SJSA1 (cell line): ENCODE results near the gene FAM174A. TPM values are rescaled to one million over a fixed set of nuclear protein-coding genes. Genes with fewer than 3 reads are reported as not detected.
"Not testable (repeated sequence)": the region's sequence is repeated elsewhere in the genome, so short reads cannot be mapped to it uniquely, and the experiment has no call there.

Experiments
- DNase-seq, 2 experiments: peaks; one replicate each; pipeline ENCODE4 v3.0.0-alpha.2; 2015 to 2020; ENCODE audit warnings: low spot score in 2 of 2, low read depth in 1 of 2
- H3K27ac ChIP-seq: fragments of 250-450 bp; sonication (Bioruptor Pico); 2 replicates; pipeline ENCODE4 v1.5.1; 2020; ENCODE audit warnings: mild to moderate bottlenecking, moderate library complexity
- H3K27me3 ChIP-seq: fragments of 250-450 bp; sonication (Bioruptor Pico); replicated peaks from 2 replicates; pipeline ENCODE4 v1.5.1; 2020; ENCODE audit warnings: mild to moderate bottlenecking, moderate library complexity
- H3K36me3 ChIP-seq: fragments of 250-450 bp; sonication (Bioruptor Pico); 2 replicates; pipeline ENCODE4 v1.5.1; 2020; ENCODE audit warnings: mild to moderate bottlenecking
- H3K4me1 ChIP-seq: fragments of 250-450 bp; sonication (Bioruptor Pico); replicated peaks from 2 replicates; pipeline ENCODE4 v1.6.1; 2021; ENCODE audit warnings: mild to moderate bottlenecking
- H3K4me3 ChIP-seq: fragments of 250-450 bp; sonication (Bioruptor Pico); 2 replicates; pipeline ENCODE4 v1.5.1; 2020; ENCODE audit warnings: mild to moderate bottlenecking
- H3K9me3 ChIP-seq: fragments of 250-450 bp; sonication (Bioruptor Pico); replicated peaks from 2 replicates; pipeline ENCODE4 v1.5.1; 2020; ENCODE audit warnings: mild to moderate bottlenecking
- total RNA-seq: library from RNA; depleted of rRNA; stranded (reverse); fragments of >200 nt; shearing (Covaris generic); gene quantifications from 2 replicates; pipeline ENCODE4 v1.2.3, GENCODE V29; 2014

The FAM174A gene
- total RNA-seq, 1 experiment from 2014 or later = 31.2 TPM

DNA sequence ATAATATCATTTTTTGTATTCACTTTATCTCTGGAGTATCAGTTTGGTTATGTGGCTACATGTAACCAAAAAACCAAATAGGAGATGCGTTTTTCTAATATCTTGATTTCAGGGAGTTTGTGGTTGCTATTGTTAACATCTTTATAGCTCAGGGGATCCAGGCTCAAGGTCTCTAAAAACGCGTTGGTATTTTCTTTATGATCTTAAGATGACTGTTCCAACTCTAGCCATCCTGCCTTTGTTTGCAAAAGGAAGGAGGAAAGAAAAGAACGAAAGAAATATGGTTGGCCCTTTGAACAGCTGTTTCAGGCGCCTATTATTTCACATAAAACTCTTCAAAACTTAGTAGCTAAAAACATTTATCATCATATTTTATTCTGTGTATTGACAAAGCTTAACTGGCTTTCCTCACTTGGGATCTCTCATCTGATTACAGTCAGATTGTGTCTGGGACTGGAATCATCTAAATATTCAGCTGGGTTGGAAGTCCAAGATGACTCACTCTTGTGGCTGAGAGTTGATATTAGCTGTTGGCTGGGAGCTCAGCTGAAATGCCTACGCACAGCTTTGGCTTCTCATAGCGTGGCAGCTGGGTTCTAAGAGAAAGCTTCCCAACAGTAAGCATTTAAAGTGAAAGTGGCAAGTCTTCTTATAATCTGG, 60.1 kb downstream of the FAM174A start:
- peak overlapping the region; percentile 21 for H3K27ac ChIP-seq
- H3K4me3 ChIP-seq = no peak overlapping the region

DNA sequence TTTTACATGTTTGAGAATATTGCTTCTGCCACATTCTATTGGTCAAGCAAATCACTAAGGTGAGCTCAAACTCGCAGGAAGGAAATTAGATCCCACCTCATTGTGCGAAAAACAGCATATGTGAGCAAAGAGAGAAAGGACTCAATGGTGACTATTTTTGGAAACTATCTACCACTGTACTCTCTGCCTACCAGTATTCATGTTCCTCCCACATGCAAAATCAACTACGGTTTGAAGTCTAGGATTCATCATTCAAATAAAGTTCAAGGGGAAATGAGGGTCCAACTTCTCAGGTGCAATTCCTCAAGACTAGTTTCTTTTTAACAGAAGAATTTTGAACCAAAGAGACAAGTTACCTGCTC, 60.6 kb downstream of the FAM174A start:
- no peak overlapping the region for H3K4me3 ChIP-seq
- no peaks in the 10 kb centered on the region for H3K27me3 ChIP-seq
- H3K27ac ChIP-seq = peak overlapping the region; percentile 21
- H3K4me1 ChIP-seq = peaks cover 5% of the 10 kb centered on the region
- H3K36me3 ChIP-seq = no peaks in the 10 kb centered on the region
- H3K9me3 ChIP-seq = no peaks in the 10 kb centered on the region
- no peak for DNase-seq

More for the DNA sequence above, 60.1 kb downstream of the FAM174A start:
- H3K36me3 ChIP-seq = no peaks in the 10 kb centered on the region
- H3K4me1 ChIP-seq = peaks cover 5% of the 10 kb centered on the region
- peak; percentile 76 to 80 for DNase-seq
- no peaks in the 10 kb centered on the region for H3K27me3 ChIP-seq
- H3K9me3 ChIP-seq = no peaks in the 10 kb centered on the region

DNA sequence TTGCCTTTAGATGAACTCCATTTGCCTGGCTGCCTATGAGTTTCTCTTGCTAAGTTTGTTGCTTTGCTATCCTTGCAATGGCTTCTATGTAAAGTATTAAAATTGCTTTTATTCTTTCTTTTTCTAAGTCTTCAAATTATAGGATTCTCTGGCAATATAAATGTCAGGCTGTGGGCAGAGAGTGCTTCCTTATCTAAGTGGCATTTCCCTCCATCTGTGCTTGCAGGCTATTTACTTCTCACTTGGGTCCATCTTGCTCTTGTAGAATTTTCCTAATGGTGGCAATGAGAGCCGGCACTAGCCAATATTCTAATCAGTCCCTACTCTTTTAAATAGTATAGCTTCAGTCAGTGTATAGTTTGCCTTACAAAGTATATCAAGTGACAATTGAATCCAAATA, 63.3 kb downstream of the FAM174A start:
- Histone ChIP-seq H3K27ac (no peak overlapping the region), H3K27me3 (no peaks in the 10 kb centered on the region), H3K4me3 (no peak overlapping the region), H3K36me3 (no peaks in the 10 kb centered on the region), H3K9me3 (no peaks in the 10 kb centered on the region), H3K4me1 (peaks cover 5% of the 10 kb centered on the region)
- no peak for DNase-seq

DNA sequence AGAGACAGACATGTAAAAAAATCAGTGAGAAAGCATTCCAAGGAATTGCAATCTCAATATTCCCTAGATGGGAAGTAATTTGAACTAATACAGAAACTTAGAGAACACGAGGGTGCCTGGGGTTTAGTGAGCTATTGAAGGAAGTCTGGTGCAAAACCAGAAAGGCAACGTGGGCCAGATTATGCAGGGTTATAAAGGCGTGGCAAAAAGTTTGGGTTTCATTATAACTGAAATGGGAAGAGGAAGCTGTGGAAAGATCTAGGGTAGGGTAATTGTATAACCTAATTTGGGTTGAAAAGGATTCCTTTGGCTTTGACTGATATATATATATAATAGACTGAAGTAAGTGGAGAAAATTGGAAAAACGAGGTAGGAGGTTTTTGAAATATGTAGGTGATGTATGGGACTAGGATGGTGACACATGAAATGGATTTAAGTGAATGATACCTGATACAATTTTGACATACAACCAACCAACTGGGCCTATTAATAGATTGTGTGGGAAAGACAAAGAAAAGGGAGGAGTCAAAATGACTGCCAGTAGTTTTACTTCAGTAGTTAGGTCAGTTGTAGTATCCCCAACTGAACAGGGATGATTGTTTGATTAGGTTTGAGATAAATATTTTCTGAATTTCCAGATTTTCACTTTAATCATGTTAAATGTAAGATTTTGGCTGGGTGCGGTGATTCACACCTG, 65.3 kb downstream of the FAM174A start:
- H3K4me3 ChIP-seq = no peak overlapping the region
- DNase-seq = no peak
- H3K27ac ChIP-seq = no peak overlapping the region
- no peaks in the 10 kb centered on the region for H3K36me3 ChIP-seq
- H3K4me1 ChIP-seq = peaks cover 5% of the 10 kb centered on the region
- no peaks in the 10 kb centered on the region for H3K9me3 ChIP-seq
- no peaks in the 10 kb centered on the region for H3K27me3 ChIP-seq

DNA sequence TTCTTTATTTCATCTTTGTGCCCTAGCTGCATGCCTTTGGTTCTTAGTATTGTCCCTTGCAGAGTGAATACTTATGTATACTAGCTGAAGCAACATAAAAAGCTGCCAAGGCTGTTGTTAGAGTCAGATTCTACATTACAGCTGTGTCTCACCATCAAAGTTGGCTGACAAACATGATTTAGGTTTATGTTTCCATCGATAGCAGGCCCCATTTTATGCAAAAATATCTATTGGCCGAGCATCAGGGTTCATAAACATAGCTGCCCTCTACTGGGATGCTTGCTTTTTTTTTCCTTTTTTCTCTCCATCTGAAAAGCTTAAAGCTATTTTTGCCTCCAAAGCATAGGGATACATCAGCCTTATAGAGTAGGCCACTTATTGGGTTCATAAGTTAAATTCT, 68.0 kb downstream of the FAM174A start:
- Histone ChIP-seq H3K4me3 (no peak overlapping the region), H3K36me3 (no peaks in the 10 kb centered on the region), H3K27ac (no peak overlapping the region), H3K9me3 (no peaks in the 10 kb centered on the region), H3K4me1 (no peaks in the 10 kb centered on the region), H3K27me3 (no peaks in the 10 kb centered on the region)
- DNase-seq = no peak

DNA sequence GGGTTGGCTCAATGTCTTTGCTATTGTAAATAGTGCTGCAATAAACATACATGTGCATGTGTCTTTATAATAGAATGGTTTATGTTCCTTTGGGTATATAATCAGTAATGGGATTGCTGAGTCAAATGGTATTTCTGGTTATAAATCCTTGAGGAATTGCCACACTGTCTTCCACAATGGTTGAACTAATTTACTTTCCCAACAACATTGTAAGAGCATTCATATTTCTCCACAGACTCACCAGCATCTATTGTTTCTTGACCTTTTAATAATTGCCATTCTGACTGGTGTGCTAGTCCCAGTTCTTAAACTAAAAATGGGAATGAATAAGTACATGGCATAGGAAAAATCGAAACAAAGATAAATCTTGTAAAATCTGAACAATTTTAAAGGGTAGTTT, 68.8 kb downstream of the FAM174A start:
- not testable (repeated sequence) for H3K4me3 ChIP-seq, H3K27me3 ChIP-seq, H3K9me3 ChIP-seq, H3K36me3 ChIP-seq, H3K4me1 ChIP-seq, H3K27ac ChIP-seq, DNase-seq

DNA sequence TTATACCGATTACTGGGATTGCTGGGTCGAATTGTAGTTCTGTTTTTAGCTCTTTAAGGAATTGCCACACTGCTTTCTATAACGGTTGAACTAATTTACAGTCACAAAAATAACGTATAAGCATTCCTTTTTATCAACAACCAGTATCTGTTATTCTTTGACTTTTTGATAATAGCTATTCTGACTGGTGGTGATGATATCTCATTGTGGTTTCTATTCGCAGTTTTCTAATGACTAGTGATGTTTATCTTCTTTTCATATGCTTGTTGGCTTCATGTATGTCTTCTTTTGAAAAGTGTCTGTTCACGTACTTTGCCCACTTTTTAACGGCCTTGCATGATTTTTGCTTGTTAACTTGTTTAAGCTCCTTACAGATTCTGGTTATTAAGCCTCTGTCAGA, 74.4 kb downstream of the FAM174A start:
- Histone ChIP-seq H3K27me3 (no peaks in the 10 kb centered on the region), H3K4me1 (no peaks in the 10 kb centered on the region), H3K36me3 (no peaks in the 10 kb centered on the region), H3K4me3 (no peak overlapping the region), H3K27ac (no peak overlapping the region), H3K9me3 (no peaks in the 10 kb centered on the region)
- no peak for DNase-seq

DNA sequence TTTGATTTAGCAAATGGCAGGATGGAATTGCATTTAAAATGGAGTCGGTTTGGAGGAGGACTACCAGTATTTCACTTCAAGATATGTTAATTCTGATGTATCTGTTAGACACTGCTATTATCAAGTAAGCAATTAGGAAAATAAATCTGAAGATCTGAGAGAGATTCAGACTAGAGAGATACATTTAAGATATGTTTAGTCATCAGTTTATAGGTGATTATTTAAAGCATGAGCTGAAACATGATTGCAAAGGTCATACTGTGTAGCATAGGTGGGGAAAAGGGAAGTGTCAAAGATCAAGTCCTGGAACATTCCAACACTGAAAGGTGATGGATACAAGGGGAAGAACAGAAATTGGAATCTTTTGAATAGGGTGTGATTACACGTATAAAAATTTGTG, 79.1 kb downstream of the FAM174A start:
- no peaks in the 10 kb centered on the region for H3K4me1 ChIP-seq
- H3K27ac ChIP-seq = no peak overlapping the region
- H3K9me3 ChIP-seq = no peaks in the 10 kb centered on the region
- H3K4me3 ChIP-seq = no peak overlapping the region
- no peak for DNase-seq
- no peaks in the 10 kb centered on the region for H3K36me3 ChIP-seq
- no peaks in the 10 kb centered on the region for H3K27me3 ChIP-seq

DNA sequence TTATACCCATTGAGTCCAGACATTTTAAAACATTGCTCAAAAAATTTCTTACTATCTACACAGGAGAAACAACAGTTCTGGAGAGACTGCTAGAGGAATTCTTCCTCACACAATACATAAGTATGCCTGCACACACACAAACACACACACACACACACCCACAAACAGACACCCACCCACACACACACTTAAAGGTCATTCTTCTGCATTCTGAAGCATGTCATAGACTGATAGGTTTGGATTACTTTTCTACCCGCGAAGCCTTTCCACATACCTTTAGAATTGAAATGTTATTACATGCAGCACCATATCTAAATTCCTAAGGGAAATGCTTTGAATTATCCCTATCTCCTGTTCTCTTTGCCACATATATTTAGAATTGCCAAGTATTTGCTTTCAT, 80.2 kb downstream of the FAM174A start:
- H3K9me3 ChIP-seq = no peaks in the 10 kb centered on the region
- DNase-seq = no peak
- no peaks in the 10 kb centered on the region for H3K4me1 ChIP-seq
- H3K36me3 ChIP-seq = no peaks in the 10 kb centered on the region
- no peak overlapping the region for H3K4me3 ChIP-seq
- no peak overlapping the region for H3K27ac ChIP-seq
- H3K27me3 ChIP-seq = no peaks in the 10 kb centered on the region

DNA sequence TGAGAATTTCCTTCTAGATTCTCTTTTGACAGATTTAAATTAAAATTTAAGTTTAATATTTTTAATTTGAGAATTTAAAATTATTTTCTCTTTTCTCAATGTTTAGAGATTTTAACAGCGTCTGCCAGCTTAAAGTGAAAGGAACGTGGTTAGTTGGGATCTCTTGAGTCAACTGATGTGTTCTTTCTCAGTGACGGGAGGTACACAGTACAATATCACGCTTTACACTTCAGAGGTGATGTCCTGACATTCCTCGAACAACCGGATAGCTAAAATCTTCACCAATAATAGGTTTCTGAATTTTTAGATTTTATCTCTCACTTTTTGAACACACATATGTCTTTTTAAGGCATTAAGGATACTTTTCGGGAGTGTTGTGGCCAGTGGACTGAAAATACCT, 81.1 kb downstream of the FAM174A start:
- Histone ChIP-seq H3K36me3 (no peaks in the 10 kb centered on the region), H3K27ac (no peak overlapping the region), H3K4me1 (no peaks in the 10 kb centered on the region), H3K9me3 (no peaks in the 10 kb centered on the region), H3K27me3 (no peaks in the 10 kb centered on the region), H3K4me3 (no peak overlapping the region)
- DNase-seq = no peak

DNA sequence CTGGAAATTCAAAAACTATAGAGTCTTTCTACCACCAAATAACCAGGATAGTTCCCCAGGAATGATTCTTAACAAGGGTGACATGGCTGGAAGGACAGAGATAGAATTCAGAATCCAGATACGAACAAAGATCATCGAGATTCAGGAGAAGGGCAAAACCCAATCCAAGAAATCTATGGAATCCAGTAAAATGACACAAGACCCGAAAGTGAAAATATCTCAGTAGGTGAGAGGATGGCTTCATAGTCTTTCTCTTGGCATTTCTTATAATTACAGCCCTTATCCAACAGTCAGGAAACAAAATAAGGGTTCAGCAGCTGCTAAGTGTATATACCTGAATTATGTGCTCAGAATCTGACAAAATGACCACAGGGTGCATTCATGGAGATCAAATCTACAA, 81.8 kb downstream of the FAM174A start:
- no peak for DNase-seq
- Histone ChIP-seq H3K4me1 (no peaks in the 10 kb centered on the region), H3K36me3 (no peaks in the 10 kb centered on the region), H3K9me3 (no peaks in the 10 kb centered on the region), H3K27me3 (no peaks in the 10 kb centered on the region), H3K27ac (no peak overlapping the region), H3K4me3 (no peak overlapping the region)

DNA sequence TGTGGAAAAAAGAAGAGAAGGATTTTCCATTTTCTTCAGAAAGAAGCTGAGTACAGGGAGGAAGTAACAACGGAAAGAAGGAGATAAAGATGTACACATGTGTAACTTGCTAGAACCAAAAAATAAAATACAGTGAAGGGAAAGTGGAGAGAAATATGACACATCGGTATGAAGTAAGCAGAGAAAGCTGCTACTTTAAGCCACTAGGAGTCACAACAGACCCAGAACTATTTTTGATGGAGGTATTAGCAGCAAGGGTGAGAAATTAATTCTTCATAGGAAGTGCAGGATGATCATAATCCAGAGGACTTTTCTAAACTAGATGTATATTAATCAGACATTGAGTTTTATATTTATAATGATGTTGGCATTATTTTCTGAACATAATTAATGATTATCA, 88.5 kb downstream of the FAM174A start:
- DNase-seq = no peak
- Histone ChIP-seq H3K27me3 (no peaks in the 10 kb centered on the region), H3K4me1 (no peaks in the 10 kb centered on the region), H3K27ac (no peak overlapping the region), H3K36me3 (no peaks in the 10 kb centered on the region), H3K9me3 (no peaks in the 10 kb centered on the region), H3K4me3 (no peak overlapping the region)

DNA sequence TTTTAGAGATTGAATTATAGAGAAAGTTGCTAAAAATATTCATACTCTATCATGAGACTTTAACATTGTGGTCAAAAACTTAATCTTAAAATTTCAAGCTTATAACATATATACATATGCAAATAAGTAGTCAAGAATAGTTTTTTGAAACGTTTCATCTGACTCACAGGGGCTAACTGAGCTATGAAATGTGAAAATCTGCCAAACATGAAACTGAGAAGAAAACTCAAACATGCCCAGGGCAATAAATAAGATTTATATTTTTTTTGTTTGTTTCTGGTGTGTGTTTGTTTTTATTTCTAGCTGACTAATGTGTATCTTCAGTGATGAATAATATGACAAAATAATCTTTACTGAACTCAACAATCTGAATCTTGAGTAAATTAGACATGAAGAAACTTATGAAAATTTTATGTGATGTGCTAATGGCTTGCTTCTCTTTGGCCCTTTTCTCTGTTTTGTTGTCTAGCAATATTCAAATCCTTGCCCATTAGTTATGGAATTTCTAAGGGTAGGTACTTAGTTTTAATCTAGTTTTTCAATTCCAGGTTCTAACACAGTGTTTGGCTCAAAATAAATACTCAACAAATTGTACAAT, 99.9 kb downstream of the FAM174A start:
- no peaks in the 10 kb centered on the region for H3K9me3 ChIP-seq
- DNase-seq = no peak
- H3K27ac ChIP-seq = no peak overlapping the region
- H3K4me3 ChIP-seq = no peak overlapping the region
- H3K4me1 ChIP-seq = no peaks in the 10 kb centered on the region
- no peaks in the 10 kb centered on the region for H3K36me3 ChIP-seq
- H3K27me3 ChIP-seq = no peaks in the 10 kb centered on the region
